ENCODE results near the gene CHRND.

DNA sequence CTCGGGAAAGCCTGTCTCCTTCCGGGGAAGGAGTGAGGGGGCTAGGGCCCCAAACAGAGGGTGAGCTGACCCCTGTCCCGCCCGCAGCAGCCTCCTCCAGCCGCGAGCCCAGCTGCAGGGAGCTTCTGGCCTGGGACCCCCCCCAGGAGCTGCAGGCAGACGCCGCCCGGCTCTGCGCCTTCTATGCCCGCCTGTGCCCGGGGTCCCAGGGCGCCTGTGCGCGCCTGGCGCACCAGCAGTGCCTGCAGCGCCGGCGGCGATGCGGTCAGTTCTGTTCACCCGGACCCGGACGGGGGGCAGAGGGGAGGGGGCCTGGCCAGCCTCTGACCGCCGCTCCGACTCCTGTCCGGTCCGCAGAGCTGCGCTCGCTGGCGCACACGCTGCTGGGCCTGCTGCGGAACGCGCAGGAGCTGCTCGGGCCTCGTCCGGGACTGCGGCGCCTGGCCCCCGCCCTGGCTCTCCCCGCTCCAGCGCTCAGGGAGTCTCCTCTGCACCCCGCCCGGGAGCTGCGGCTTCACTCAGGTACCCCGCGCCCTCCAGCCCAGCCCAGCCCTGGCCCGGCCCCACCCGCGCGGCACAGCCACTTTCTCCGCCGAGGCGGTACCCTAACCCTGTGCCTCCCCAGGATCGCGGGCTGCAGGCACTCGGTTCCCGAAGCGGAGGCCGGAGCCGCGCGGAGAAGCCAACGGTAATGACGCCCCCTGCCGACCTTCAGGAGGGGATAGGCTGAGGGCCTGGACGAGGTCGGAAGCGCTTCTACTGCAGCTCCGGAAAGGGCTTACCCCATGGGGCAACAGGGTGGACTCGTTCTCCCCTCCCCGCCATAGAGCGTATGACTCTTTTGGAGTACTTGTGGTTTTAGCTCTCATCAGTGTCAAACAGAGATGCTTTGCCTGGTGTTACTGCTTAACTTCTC, 2.0 kb upstream of the CHRND start:
- TF ChIP-seq CTCF (IDR thresholded peaks at IDR 0.05; ENCODE audit: borderline replicate concordance, extremely low read depth, low read length, poor library complexity, severe bottlenecking) (no peak), EZH2 (IDR thresholded peaks at IDR 0.05; ENCODE audit: borderline replicate concordance, low read depth, low read length, severe bottlenecking) (no peak)
